Measurements from ENCODE around the gene SLK. TPM values are rescaled to one million over a fixed set of nuclear protein-coding genes. Genes with fewer than 3 reads are reported as not detected.

Gene SLK
- polyA plus RNA-seq, 2 of the 4 experiments (the other 2 are of a cell fraction), result 23.3 to 29.2 TPM

DNA sequence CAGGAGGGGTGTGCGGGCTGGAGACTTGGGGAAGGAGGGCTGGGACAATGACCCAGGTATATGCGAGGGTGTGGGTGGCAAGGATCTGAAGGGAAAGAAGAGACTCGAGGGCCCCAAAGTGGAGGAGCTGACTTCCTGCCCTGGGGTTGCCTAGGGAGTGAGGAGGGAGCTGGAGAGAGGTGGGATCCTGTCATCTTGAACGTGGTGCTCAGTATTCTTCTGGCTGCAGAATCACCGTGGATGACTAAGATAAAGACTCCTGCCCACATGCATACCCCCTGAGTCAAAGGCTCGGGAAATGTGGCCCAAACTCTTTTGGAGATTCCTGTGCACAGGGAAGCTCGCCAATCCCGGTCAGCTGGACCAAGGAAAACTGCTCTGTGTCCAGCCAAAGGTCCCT is 87.5 kb downstream of the SLK start:
- DNase-seq (ENCODE audit: low read depth in 1 of 2, low spot score in 1 of 2) (peak; percentile 36 to 54), FAIRE-seq (no peak), ATAC-seq (peak; percentile 72 to 74)
- ChIA-PET POLR2A (interaction anchor here (4.5 kb wide), 1 partner anchor 68 kb away, joined by 29 read pairs; the partner anchor contains the start of gene SFR1), CTCF (interaction anchor here (1.0 to 12.0 kb wide), 4 partner anchors 8 to 69 kb away, joined by 3 to 114 read pairs (median 16); partner anchors contain the start of gene SFR1)
- no peaks in the 10 kb centered on the region for H3K9me3 ChIP-seq
- H3K4me1 ChIP-seq, result peaks cover 61% of the 10 kb centered on the region
- TF ChIP-seq FOSL2 (IDR thresholded peaks at IDR 0.05) (peak; percentile 41; the same call in 1 of the 2 replicates), FOSL2 (CRISPR knock-in tag; IDR thresholded peaks at IDR 0.05) (peak; percentile 37; the same call in 1 of the 2 replicates), CBX8 (IDR thresholded peaks at IDR 0.05) (no peak), JUNB (IDR thresholded peaks at IDR 0.05) (no peak)
- TF ChIP-seq, protein P1, sequence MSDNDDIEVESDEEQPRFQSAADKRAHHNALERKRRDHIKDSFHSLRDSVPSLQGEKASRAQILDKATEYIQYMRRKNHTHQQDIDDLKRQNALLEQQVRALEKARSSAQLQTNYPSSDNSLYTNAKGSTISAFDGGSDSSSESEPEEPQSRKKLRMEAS (IDR thresholded peaks at IDR 0.05), result peak; percentile 58
- TF ChIP-seq, protein P2, sequence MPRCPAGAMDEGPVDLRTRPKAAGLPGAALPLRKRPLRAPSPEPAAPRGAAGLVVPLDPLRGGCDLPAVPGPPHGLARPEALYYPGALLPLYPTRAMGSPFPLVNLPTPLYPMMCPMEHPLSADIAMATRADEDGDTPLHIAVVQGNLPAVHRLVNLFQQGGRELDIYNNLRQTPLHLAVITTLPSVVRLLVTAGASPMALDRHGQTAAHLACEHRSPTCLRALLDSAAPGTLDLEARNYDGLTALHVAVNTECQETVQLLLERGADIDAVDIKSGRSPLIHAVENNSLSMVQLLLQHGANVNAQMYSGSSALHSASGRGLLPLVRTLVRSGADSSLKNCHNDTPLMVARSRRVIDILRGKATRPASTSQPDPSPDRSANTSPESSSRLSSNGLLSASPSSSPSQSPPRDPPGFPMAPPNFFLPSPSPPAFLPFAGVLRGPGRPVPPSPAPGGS (IDR thresholded peaks at IDR 0.05), result no peak
- peak overlapping the region; percentile 39 for H3K4me2 ChIP-seq
- 36% methylated on average over 7 of the region's 8 CpGs for WGBS (ENCODE audit: missing lambda C conversion rate)
- no peak overlapping the region for H3K4me3 ChIP-seq
- peak overlapping the region; percentile 63 to 79 for H3K27ac ChIP-seq

DNA sequence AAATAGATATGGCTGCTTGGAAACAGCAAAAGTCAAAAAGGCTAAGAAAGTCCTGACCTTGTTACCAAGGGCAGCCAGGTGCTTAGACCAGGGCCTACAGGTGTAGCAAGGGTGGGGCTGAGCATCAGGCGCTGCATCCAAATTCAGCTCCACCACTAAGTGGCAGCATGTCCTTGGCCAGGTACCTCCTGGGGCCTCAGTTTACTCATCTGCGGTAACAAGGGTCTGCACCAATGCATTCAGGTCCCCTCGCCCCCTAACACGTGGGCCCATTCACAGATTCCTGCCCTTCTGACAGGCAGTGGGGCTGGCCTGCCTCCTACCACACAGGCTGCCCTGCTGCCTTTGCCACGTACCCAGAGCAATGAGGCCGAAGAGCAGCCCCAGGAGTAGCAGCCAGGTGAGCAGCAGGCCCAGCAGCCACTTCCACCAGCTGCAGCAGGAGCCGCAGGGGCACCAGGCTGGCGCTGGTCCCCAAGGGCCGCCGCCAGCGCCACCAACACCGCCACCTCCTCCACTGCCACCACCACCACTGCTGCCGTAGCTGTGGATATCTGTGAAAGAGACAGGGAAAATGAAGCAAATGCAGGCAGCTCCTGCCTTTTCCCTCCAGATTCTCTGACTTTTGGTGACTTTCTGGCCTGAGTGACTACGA is 89.8 kb downstream of the SLK start:
- DNase-seq (ENCODE audit: low read depth in 1 of 2, low spot score in 1 of 2) (no peak), ATAC-seq (no peak), FAIRE-seq (no peak)
- TF ChIP-seq CEBPB (IDR thresholded peaks at IDR 0.05), result no peak
- TF ChIP-seq ZSCAN20 (CRISPR knock-in tag; IDR thresholded peaks at IDR 0.05), result no peak
- TF ChIP-seq JUN (IDR thresholded peaks at IDR 0.05), result no peak
- TF ChIP-seq CHD4 (IDR thresholded peaks at IDR 0.05; ENCODE audit: borderline replicate concordance), result no peak
- no peak for TF ChIP-seq EP300 (IDR thresholded peaks at IDR 0.05)
- TF ChIP-seq NFE2L2 (conservative IDR thresholded peaks at IDR 0.05; ENCODE audit: low read length), result no peak
- TF ChIP-seq, protein P3, sequence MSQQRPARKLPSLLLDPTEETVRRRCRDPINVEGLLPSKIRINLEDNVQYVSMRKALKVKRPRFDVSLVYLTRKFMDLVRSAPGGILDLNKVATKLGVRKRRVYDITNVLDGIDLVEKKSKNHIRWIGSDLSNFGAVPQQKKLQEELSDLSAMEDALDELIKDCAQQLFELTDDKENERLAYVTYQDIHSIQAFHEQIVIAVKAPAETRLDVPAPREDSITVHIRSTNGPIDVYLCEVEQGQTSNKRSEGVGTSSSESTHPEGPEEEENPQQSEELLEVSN (IDR thresholded peaks at IDR 0.05; ENCODE audit: borderline replicate concordance, low read depth), result no peak
- TF ChIP-seq KDM5A (IDR thresholded peaks at IDR 0.05), result no peak
- no peak for TF ChIP-seq HOXB5 (CRISPR knock-in tag; IDR thresholded peaks at IDR 0.05)
- TF ChIP-seq RNF2 (IDR thresholded peaks at IDR 0.05; ENCODE audit: borderline replicate concordance, low read depth), result no peak
- TF ChIP-seq CBX8 (IDR thresholded peaks at IDR 0.05), result no peak
- peak; percentile 27 to 40; a peak in 4 of 5 replicates for TF ChIP-seq RAD21 (conservative IDR thresholded peaks at IDR 0.05 in 1 of 2, IDR thresholded peaks at IDR 0.05 in 1 of 2)
- TF ChIP-seq SMC3 (IDR thresholded peaks at IDR 0.05), result peak; percentile 31; the same call in 1 of the 3 replicates
- no peak for TF ChIP-seq FOXS1 (CRISPR knock-in tag; IDR thresholded peaks at IDR 0.05)
- no peak for TF ChIP-seq EHF (CRISPR knock-in tag; IDR thresholded peaks at IDR 0.05)
- TF ChIP-seq MAZ (IDR thresholded peaks at IDR 0.05; ENCODE audit: borderline replicate concordance, low read depth, low read length), result no peak
- 77% methylated on average over 10 of the region's 14 CpGs for WGBS (ENCODE audit: missing lambda C conversion rate)
- CTCF ChIA-PET, result interaction anchor here (1.3 to 12.0 kb wide), 6 partner anchors 9 to 66 kb away, joined by 3 to 114 read pairs (median 6); partner anchors contain the start of gene SFR1
- peaks cover 38% of the 10 kb centered on the region for H3K4me1 ChIP-seq
- POLR2A ChIA-PET, result interaction anchor here (4.5 kb wide), 1 partner anchor 65 kb away, joined by 29 read pairs; the partner anchor contains the start of gene SFR1
- no peak overlapping the region for H3K4me2 ChIP-seq
- H3K9me3 ChIP-seq, result no peaks in the 10 kb centered on the region
- H3K27ac ChIP-seq, result peak overlapping the region in 1 of 2 experiments; percentile 57; a peak in 3 of 6 replicates
- no peak overlapping the region for H3K4me3 ChIP-seq

DNA sequence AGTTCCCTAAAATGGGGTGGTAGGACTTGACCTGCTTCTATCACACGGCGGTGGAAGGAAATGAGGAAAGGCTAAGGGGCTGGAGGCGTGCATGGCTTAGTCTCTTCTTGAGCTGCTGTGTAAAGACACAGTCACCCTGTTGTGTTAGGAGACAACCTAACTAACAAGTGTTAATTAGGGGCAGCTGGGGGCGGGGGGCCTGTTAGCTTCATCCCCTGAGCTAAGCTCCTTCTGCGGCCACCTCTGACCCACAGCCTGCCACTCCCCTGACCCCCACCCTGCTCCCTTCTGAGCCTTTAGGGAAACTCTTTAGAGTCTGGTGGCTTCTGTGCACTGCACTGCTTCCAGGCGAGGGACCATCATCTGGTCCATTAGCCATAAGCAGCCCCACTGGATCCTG is 90.8 kb downstream of the SLK start:
- 78% methylated on average over 6 of the region's 6 CpGs for WGBS (ENCODE audit: missing lambda C conversion rate)
- DNase-seq (ENCODE audit: low read depth in 1 of 2, low spot score in 1 of 2) (no peak), FAIRE-seq (no peak), ATAC-seq (no peak)
- no peaks in the 10 kb centered on the region for H3K9me3 ChIP-seq
- H3K27ac ChIP-seq, result peak overlapping the region in 1 of 2 experiments; percentile 57; a peak in 3 of 6 replicates
- CTCF ChIA-PET, result interaction anchor here (0.6 to 12.0 kb wide), 6 partner anchors 9 to 557 kb away, joined by 3 to 114 read pairs (median 5); partner anchors contain the start of gene SFR1
- peaks cover 28% of the 10 kb centered on the region for H3K4me1 ChIP-seq
- H3K4me2 ChIP-seq, result no peak overlapping the region
- POLR2A ChIA-PET, result interaction anchor here (4.5 kb wide), 1 partner anchor 64 kb away, joined by 29 read pairs; the partner anchor contains the start of gene SFR1
- no peak overlapping the region for H3K4me3 ChIP-seq
- TF ChIP-seq RCOR1 (IDR thresholded peaks at IDR 0.05; ENCODE audit: low read depth, low read length) (no peak), MAFK (IDR thresholded peaks at IDR 0.05; ENCODE audit: partially characterized antibody) (no peak), POLR2AphosphoS2 (conservative IDR thresholded peaks at IDR 0.05; ENCODE audit: low read length) (no peak), RAD21 (conservative IDR thresholded peaks at IDR 0.05 in 1 of 2, IDR thresholded peaks at IDR 0.05 in 1 of 2) (no peak), ZSCAN20 (CRISPR knock-in tag; IDR thresholded peaks at IDR 0.05) (no peak), RFX5 (IDR thresholded peaks at IDR 0.05) (no peak), FOSL2 (IDR thresholded peaks at IDR 0.05) (no peak), FOSL2 (CRISPR knock-in tag; IDR thresholded peaks at IDR 0.05) (no peak), HOXB13 (CRISPR knock-in tag; IDR thresholded peaks at IDR 0.05; ENCODE audit: low read depth) (no peak)
- TF ChIP-seq, protein P4, sequence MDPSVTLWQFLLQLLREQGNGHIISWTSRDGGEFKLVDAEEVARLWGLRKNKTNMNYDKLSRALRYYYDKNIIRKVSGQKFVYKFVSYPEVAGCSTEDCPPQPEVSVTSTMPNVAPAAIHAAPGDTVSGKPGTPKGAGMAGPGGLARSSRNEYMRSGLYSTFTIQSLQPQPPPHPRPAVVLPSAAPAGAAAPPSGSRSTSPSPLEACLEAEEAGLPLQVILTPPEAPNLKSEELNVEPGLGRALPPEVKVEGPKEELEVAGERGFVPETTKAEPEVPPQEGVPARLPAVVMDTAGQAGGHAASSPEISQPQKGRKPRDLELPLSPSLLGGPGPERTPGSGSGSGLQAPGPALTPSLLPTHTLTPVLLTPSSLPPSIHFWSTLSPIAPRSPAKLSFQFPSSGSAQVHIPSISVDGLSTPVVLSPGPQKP (IDR thresholded peaks at IDR 0.05; ENCODE audit: low read depth, low read length), result no peak
- TF ChIP-seq, protein P5, sequence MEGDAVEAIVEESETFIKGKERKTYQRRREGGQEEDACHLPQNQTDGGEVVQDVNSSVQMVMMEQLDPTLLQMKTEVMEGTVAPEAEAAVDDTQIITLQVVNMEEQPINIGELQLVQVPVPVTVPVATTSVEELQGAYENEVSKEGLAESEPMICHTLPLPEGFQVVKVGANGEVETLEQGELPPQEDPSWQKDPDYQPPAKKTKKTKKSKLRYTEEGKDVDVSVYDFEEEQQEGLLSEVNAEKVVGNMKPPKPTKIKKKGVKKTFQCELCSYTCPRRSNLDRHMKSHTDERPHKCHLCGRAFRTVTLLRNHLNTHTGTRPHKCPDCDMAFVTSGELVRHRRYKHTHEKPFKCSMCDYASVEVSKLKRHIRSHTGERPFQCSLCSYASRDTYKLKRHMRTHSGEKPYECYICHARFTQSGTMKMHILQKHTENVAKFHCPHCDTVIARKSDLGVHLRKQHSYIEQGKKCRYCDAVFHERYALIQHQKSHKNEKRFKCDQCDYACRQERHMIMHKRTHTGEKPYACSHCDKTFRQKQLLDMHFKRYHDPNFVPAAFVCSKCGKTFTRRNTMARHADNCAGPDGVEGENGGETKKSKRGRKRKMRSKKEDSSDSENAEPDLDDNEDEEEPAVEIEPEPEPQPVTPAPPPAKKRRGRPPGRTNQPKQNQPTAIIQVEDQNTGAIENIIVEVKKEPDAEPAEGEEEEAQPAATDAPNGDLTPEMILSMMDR (IDR thresholded peaks at IDR 0.05), result no peak

All from A549 (cell line).